ENCODE data around the gene TPMT.
"Not testable (repeated sequence)": the region's sequence is repeated elsewhere in the genome, so short reads cannot be mapped to it uniquely, and the experiment has no call there.

TPMT gene

GRCh38 chr6:18155864-18156421 is 1.1 kb upstream of the TPMT start:
- DNase-seq (ENCODE audit: low read depth in 1 of 2, low spot score in 1 of 2), result peak in 1 of 2 donors; percentile 26

DNA sequence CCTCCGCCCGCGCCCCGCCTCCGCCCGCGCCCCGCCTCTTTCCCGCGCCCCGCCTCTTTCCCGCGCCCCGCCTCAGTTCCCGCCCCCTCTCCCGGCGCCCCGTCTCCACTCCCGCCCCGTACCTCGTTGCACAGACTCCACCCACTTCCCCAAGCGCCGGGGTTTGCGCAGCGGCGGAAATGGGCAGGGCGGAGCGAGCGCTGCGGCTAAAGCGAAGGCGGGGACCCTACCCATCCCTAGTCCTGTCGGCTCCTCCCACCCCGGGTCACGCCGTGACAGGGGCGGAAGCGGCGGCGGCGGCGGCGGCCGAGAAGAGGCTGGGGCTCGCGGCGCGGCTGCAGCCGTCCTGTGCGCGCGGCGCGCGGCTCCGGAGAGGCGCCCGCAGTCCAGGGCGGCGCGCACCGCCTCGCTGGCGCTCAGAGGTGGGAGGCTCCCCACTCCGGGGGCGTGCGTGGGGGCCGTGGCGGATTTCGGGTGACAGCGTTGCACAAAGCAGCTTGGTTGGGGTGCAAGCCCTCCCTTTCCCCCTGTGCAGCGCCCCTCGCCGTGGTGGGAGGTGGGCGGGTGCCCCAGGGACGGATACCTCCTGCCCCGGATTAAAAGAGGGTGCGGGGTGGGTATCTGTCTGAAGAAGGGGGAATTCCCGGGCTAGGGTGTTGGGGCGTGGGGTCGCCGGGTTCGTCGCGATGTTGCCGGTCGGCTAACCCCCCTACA is 430 bp upstream of the TPMT start, which contains the start of gene KDM1B:
Gene KDM1B, plus strand, starts transcription at position 273 of the 714 bp plus-strand sequence. CDS start 4,474 bp downstream, outside the sequence.
- DNase-seq (ENCODE audit: low read depth in 1 of 2, low spot score in 1 of 2), result peak; percentile 94 to 98

DNA sequence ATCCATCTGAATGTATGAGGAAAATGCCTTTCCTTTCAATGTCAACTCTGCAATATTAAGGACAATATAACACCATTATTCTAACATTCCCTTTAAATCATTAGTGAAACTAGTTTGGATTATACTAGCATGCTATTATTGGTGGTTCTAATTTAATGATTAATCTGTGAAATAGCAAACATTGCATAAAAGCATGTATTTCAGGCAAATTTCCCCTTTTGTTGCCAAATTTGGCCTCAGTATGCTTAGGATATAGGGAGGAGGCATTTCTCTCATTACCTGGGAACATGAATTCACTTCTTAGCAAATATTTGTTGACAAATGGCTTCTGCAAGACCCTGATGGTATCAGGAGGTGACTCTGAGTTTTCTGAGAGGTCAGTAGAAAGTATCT is 1.6 kb downstream of the TPMT start:
- no peak for DNase-seq (ENCODE audit: low read depth in 1 of 2, low spot score in 1 of 2)

DNA sequence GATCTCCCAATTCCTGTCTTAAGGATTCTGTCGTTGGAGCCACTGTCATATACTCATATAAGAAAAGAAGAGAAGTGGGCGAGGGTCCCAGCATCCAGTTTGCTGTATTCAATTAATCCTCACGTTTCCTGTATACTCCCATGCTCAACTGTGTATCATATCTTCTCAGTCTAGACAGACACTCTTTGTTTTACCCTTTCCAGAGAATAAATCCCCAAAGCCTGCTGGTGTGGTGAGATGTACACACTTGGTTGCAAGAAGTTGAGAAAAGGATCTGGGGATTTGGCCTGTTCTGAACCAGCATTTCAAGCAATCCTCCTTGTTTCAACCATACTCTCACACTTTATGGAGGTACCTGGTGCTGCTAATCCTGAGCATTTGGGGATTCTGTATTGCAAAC is 3.1 kb downstream of the TPMT start:
- DNase-seq (ENCODE audit: low read depth in 1 of 2, low spot score in 1 of 2), result no peak

DNA sequence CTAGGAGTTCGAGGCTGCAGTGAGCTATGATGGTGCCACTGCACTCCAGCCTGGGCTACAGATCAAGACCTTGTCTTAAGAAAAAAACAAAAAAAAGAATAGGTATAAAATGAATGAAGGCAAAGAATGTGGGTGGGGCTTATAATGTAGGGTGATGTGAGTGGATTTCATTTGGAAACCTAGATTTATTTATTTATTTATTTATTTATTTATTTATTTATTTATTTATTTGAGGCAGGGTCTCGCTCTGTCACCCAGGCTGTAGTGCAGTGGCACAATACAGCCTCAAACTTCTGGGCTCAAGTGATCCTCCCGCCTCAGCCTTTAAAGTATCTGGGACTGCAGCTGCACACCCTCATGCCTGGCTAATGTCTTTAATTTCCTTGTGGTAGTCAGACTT is 3.5 kb downstream of the TPMT start:
- DNase-seq (ENCODE audit: low read depth in 1 of 2, low spot score in 1 of 2), result not testable (repeated sequence)

GRCh38 chr6:18148304-18149025 is 6.4 kb downstream of the TPMT start:
- DNase-seq (ENCODE audit: low read depth in 1 of 2, low spot score in 1 of 2), result no peak

DNA sequence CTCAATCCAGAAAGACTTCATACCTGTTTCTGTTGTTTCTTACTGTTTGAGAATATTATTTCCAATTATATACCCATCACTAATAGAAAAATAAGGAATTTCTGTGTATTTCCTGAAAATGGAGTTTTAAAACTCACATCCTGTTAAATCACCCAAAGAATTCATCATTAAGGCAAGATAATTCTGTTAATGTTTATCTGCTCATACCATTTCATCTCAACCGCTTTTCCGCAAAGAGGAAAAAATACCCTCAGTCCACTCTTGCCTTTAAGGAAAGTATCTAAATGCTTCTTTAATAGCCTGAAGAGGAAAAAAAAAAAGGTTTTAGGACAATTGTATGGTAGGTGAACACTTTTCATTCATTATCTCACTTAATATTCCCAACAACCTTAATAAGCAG is 7.3 kb downstream of the TPMT start:
- no peak for DNase-seq (ENCODE audit: low read depth in 1 of 2, low spot score in 1 of 2)

DNA sequence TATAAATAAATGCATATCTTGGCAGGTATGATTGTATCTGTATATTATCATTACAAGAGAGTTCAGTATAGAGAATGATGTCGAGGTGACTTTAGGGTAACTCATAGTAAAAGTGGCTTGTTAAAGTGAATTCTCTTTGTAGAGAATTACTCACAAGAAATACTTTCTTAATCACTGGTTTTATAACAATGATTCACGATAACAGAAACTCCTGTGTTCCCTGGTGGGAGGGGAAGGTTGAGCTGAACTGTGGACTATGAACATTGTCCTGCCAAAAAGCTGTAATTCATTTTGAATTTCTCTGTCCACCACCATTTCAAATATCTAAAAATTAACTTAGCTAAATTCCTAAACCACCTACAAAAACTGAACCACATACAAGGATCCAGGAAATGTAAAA is 7.7 kb downstream of the TPMT start:
- DNase-seq (ENCODE audit: low read depth in 1 of 2, low spot score in 1 of 2), result no peak

- no peak for DNase-seq (ENCODE audit: low read depth in 1 of 2, low spot score in 1 of 2)
Observed at GRCh38 chr6:18142591-18142861, 12.4 kb downstream of the TPMT start.

GRCh38 chr6:18141805-18142590 is 12.9 kb downstream of the TPMT start:
- DNase-seq (ENCODE audit: low read depth in 1 of 2, low spot score in 1 of 2), result no peak

DNA sequence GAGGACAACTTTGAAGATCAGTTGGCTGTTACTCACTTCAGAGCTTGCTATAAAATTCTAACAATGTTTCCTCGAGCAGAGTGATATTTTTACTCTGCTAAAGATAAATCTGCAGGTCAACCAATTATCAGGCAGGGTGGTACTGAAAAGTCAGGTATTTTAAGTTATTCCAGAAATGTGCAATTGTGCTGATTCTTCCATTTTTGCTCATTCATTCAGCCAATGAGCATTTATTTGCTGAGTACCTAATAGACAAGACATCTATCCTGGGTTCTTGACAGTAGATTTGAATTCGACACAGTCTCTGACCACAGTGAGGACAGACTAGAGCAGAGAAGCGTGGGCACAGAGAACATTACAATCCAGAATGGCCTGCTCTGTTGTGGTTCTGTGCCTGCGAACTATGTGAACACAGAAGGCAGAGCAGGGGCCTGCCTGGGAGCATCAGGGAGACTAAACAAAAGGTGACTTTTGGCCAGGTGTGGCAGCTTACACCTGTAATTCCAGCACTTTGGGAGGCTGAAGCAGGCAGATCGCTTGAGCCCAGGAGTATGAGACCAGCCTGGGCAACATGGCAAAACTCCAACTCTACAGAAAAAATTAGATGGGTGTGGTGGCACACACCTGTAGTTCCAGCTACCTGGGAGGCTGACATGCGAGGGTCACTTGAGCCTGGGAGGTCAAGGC is 14.8 kb downstream of the TPMT start:
- DNase-seq (ENCODE audit: low read depth in 1 of 2, low spot score in 1 of 2), result no peak

- no peak for DNase-seq (ENCODE audit: low read depth in 1 of 2, low spot score in 1 of 2)
Observed at GRCh38 chr6:18138906-18139305, 16.0 kb downstream of the TPMT start.

DNA sequence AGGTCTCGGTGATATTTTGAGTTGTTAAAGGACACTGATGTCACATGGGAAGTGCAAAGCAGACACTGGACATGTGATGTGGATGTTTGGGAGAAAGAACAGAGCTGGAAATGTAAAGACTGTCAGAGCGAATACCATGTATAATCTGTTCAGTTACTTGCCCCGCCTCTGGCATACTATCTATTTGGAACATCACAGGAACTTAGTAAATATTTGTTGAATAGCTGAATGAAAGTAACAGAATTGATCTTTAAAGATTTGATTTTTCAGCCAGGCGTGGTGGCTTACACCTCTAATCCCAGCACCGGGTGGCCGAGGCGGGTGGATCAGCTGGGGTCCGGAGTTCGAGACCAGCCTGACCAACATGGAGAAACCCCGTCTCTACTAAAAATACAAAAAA is 18.6 kb downstream of the TPMT start:
- DNase-seq (ENCODE audit: low read depth in 1 of 2, low spot score in 1 of 2), result no peak

GRCh38 chr6:18135171-18135570 is 19.7 kb downstream of the TPMT start:
- no peak for DNase-seq (ENCODE audit: low read depth in 1 of 2, low spot score in 1 of 2)

DNA sequence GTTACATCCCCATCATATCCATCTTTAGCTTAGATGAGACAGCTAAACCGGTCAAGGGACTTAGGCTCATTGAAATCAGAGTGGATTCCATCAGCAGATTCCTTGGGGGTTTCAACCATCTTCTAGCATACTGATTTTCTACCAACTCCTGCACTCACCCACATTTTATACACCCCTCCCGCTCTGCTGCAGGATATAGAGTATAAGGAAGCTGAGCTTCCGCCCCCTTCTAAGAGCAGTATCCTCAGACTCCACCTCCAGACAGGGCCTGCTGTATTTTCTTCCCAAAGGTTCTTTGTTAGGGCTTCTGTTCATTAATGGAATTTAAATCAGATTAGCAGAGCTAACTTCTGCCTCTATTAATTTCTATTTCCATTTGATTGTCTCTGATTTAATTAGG is 22.5 kb downstream of the TPMT start:
- DNase-seq (ENCODE audit: low read depth in 1 of 2, low spot score in 1 of 2), result no peak

- no peak for DNase-seq (ENCODE audit: low read depth in 1 of 2, low spot score in 1 of 2)
Observed at GRCh38 chr6:18126121-18126520, 28.8 kb downstream of the TPMT start.

DNA sequence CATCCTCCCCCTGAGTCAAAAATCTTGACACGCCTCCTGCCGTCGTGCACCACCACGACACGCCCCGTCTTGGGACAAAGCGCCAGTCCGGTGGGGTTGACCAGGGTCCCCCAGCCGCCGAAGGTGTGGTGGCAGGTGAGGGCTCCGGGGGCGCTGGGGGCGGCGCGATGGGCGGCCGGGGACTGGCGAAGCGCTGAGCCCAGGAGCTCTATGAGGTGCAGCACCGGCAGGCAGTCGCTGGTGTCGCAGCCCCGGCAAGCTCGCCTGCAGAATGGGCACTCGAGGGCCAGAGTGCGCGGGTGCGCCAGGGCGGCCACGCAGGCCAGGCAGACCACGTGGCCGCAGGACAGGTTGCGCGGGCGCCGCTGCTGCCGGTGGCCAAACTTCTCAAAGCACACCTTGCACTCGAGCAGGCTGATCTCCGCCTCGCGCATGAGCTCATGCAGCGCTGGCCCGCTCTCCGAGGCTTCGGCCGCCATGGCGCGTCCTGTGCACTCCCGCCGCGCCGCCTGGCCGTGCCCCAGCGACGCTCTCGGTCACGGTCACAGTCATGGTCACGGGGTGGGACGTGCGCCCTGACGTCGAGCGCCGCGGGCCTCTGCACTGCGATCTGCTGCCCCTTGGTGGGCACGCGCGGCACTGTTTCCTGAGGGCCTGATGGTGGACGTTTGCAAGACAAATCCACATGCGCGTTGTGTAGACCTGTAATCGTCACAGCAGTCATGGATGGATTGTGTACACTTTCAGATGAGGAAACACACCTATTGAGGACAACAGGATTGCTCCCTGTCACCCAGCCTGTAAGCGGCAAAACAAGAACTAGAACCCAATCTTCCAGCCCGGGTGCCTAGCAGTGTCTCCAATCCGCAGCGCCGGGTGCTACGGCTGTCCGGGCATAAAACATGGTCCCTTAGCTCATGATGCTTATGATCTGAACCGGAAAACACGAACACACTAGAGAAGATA is 32.5 kb downstream of the TPMT start, which contains the start of gene NHLRC1:
Gene NHLRC1, minus strand, starts transcription at position 550 of the 966 bp plus-strand sequence. Its CDS starts 71 bp downstream, at position 479.
- peak; percentile 42 to 64 for DNase-seq (ENCODE audit: low read depth in 1 of 2, low spot score in 1 of 2)

DNA sequence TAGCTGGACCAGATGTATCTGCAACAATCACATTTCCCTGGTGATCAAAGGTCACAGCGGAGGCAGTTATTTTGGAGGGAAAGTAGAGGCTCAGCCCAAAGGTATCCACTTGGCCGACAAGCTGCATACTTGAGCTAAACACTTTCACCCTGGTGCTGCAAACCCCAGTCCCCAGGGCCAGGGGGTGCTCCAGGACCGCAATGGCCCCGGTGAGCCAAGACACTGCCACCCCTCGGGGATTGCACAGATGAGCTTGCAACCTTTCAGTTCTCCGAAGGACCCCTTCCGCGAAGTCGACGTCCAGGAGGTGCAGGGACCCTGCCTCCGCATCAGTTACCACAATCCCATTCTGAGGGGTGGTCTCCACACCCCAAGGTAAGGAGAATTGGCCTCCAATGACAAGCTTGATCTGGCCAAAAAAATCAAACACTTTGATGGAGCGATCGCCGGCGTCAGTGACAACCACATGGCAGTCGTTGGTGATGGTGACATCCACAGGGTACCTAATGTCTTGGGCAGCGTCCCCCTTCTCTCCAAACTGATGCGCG is 33.2 kb downstream of the TPMT start:
- no peak for DNase-seq (ENCODE audit: low read depth in 1 of 2, low spot score in 1 of 2)

GRCh38 chr6:18119236-18119635 is 35.6 kb downstream of the TPMT start:
- DNase-seq (ENCODE audit: low read depth in 1 of 2, low spot score in 1 of 2), result no peak

DNA sequence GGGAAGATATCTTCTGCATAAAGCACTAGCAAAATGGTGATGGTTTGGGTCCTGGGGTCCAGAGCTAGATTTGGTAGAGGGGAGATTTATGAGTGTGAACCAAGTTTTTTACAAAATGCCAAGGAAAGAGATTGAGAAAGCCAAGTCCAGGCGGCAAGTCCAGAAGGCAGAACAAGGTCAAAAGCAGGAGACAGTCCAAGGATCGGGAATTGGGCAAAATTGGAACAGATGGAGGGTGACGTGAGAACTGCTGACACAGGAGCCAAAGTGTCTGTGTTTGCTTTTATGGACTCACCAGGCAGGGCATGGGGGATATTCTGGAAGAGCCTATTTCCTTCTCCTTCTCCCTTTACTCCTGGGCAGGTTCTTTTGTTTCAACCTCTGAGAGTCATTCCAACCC is 36.5 kb downstream of the TPMT start:
- no peak for DNase-seq (ENCODE audit: low read depth in 1 of 2, low spot score in 1 of 2)
